ENCODE results near the gene SPAG7. TPM values are rescaled to one million over a fixed set of nuclear protein-coding genes. Genes with fewer than 3 reads are reported as not detected.

The SPAG7 gene
- total RNA-seq, 1 donor from 2014 or later, result 40.5 TPM

DNA sequence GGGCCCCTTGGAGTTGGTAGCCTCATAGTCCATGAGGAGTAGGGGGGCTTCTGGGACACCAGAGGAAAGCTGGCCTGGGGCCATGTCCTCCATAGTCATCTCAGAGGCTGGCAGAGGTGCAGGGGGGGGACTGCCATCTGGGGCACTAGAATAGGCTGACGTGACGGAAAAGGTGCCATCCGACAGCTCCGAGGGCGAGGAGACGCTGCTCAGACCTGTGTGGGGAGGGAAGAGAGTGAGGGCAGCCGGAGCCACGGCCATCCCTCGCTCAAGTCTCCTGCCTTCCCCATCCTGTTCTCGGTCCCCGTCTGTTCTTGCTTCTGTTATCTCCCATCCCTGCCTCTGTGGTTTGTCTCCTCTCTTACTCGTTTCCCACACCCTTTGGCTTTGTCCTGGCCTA lies 4.7 kb upstream of the SPAG7 start:
- Histone ChIP-seq H3K36me3 (ENCODE audit: control insufficient read depth, insufficient read depth, low read length) (peaks cover 13% of the 10 kb centered on the region), H3K27me3 (ENCODE audit: control insufficient read depth, insufficient read depth, low read length) (no peaks in the 10 kb centered on the region), H3K4me3 (ENCODE audit: low read depth, low read length) (no peak overlapping the region)
- TF ChIP-seq, protein P1, sequence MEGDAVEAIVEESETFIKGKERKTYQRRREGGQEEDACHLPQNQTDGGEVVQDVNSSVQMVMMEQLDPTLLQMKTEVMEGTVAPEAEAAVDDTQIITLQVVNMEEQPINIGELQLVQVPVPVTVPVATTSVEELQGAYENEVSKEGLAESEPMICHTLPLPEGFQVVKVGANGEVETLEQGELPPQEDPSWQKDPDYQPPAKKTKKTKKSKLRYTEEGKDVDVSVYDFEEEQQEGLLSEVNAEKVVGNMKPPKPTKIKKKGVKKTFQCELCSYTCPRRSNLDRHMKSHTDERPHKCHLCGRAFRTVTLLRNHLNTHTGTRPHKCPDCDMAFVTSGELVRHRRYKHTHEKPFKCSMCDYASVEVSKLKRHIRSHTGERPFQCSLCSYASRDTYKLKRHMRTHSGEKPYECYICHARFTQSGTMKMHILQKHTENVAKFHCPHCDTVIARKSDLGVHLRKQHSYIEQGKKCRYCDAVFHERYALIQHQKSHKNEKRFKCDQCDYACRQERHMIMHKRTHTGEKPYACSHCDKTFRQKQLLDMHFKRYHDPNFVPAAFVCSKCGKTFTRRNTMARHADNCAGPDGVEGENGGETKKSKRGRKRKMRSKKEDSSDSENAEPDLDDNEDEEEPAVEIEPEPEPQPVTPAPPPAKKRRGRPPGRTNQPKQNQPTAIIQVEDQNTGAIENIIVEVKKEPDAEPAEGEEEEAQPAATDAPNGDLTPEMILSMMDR (IDR thresholded peaks at IDR 0.05; ENCODE audit: insufficient read depth, low read length, severe bottlenecking), result no peak
- DNase-seq (ENCODE audit: low read depth) (no peak), FAIRE-seq (no peak)

DNA sequence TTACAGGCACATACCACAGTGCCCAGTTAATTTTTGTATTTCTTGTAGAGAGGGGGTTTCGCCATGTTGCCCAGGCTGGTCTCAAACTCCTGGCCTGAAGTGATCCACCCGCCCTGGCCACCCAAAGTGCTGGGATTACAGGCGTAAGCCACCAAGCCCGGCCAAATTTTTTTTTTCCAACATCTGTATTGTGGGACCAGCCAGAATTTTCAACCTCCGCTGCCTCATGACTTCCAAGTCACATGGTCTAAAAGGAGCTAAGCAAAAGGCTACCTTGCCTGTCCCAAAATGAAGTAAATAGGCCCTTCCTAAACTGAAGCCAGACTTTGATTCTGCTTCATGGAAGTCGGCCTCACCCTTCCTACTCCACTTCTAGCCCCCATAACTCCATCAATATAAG lies 4.2 kb upstream of the SPAG7 start:
- peaks cover 10% of the 10 kb centered on the region for H3K36me3 ChIP-seq (ENCODE audit: control insufficient read depth, insufficient read depth, low read length)
- DNase-seq (ENCODE audit: low read depth) (no peak), FAIRE-seq (no peak)
- H3K27me3 ChIP-seq (ENCODE audit: control insufficient read depth, insufficient read depth, low read length), result no peaks in the 10 kb centered on the region
- no peak overlapping the region for H3K4me3 ChIP-seq (ENCODE audit: low read depth, low read length)
- TF ChIP-seq, protein P1 (IDR thresholded peaks at IDR 0.05; ENCODE audit: insufficient read depth, low read length, severe bottlenecking), result no peak

DNA sequence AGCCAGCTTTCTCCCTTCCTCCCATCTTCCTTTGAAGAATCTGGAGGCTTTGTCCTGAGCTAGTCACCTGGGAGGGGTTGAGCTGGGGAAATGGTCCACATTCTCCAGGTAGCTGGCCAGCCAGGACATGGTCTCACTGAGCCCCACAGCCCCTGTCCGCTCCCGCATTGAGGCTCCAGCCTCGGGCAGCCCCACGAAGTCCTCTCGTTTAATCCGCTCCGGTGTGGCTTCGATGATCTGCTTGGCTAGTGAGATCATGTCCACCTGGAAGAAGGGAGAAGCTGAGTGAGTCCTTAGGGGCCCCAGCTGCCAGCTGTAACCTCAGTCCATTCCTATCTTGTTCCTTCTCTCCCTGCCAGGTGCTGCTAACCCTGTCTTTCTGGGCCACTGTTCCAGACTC lies 2.7 kb upstream of the SPAG7 start:
- Histone ChIP-seq H3K36me3 (ENCODE audit: control insufficient read depth, insufficient read depth, low read length) (peaks cover 10% of the 10 kb centered on the region), H3K27me3 (ENCODE audit: control insufficient read depth, insufficient read depth, low read length) (no peaks in the 10 kb centered on the region), H3K4me3 (ENCODE audit: low read depth, low read length) (no peak overlapping the region)
- no peak for DNase-seq (ENCODE audit: low read depth)
- FAIRE-seq, result no peak
- TF ChIP-seq, protein P1 (IDR thresholded peaks at IDR 0.05; ENCODE audit: insufficient read depth, low read length, severe bottlenecking), result no peak

DNA sequence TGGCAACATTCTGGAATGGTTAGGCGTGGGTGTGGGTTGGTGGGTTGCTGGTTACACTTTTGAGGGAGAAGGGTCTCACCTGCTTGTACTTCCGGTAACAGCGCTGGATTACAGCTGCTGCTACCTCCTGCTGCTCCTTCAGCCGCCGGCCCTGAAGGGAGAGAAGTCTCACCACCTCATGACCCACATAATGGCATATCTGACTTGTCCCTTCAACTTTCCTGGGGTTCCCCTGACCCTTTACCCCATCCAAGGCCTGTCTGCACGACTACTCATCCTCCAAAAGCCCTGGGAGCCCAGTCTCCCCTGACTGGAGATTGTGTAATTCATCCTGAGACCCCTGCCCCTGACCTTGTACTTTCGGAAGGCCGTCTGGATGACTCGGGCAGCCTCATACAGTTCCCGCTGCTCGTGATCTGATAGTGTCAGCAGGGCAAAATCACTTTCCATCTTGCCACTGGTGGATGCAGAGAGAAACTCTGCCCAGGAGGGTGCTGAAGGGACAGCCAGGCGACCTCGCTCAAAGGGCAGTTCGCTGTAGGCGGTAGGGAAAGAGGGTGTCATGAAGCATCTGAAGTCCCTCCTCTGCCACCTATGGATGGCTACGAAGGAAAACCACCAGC lies 2.0 kb upstream of the SPAG7 start:
- no peak for DNase-seq (ENCODE audit: low read depth)

DNA sequence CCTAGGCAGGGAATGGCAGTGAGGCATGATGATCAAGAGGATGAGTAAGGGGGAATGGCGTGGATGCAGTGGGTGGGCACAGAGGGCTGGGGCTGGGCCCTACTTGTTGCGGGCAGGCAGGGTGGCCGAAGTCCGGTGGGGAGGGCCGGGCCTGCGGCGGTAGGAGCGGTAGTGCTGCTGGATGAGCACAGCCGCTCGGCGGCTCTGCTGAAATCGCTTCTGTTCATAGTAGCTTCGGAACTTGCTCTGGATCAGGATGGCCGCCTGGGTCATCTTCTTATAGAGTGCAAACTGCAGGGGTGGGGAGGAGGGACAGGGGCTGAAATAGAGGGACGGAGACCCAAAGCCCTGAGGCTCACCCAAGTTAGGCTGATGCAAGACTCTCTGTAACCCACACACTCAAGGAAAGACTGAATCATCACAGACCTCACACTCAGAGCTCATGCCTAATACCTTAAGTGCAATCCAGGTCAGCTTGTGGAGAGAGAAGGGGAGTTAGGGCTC lies 1.5 kb upstream of the SPAG7 start:
- peak; percentile 84 for DNase-seq (ENCODE audit: low read depth)
- peak overlapping the region; percentile 68 for H3K4me3 ChIP-seq (ENCODE audit: low read depth, low read length)
- H3K36me3 ChIP-seq (ENCODE audit: control insufficient read depth, insufficient read depth, low read length), result peaks cover 10% of the 10 kb centered on the region
- H3K27me3 ChIP-seq (ENCODE audit: control insufficient read depth, insufficient read depth, low read length), result no peaks in the 10 kb centered on the region
- TF ChIP-seq, protein P1 (IDR thresholded peaks at IDR 0.05; ENCODE audit: insufficient read depth, low read length, severe bottlenecking), result no peak
- FAIRE-seq, result no peak

More for the DNA sequence above, 2.0 kb upstream of the SPAG7 start:
- Histone ChIP-seq H3K4me3 (ENCODE audit: low read depth, low read length) (no peak overlapping the region), H3K36me3 (ENCODE audit: control insufficient read depth, insufficient read depth, low read length) (peaks cover 10% of the 10 kb centered on the region), H3K27me3 (ENCODE audit: control insufficient read depth, insufficient read depth, low read length) (no peaks in the 10 kb centered on the region)
- TF ChIP-seq, protein P1 (IDR thresholded peaks at IDR 0.05; ENCODE audit: insufficient read depth, low read length, severe bottlenecking), result no peak
- FAIRE-seq, result no peak
